ENCODE data around the gene BUD31. TPM values are rescaled to one million over a fixed set of nuclear protein-coding genes. Genes with fewer than 3 reads are reported as not detected.
A peak's percentile ranks its signal among the peaks of the same experiment; 100 is the strongest.

The BUD31 gene
- total RNA-seq, 1 experiment from 2014 or later = 104 TPM

- H3K36me3 Mint-ChIP-seq (ENCODE audit: insufficient read depth in 1 of 3, low read depth in 3 of 3) = peaks cover 50 to 90% (median 84%) of the 10 kb centered on the region in 3 experiments; a peak in 6 of 7 replicates
- H3K79me1 ChIP-seq (ENCODE audit: insufficient read depth, low read depth, low read length, poor library complexity, severe bottlenecking) = no peaks in the 10 kb centered on the region
- H3K27ac Mint-ChIP-seq = 0 out of 7 replicates have a peak overlapping the region, but pooled peaks of 2 of the 3 experiments have one; percentile 24 to 74
- peaks cover 3% of the 10 kb centered on the region for H4K20me1 ChIP-seq (ENCODE audit: control insufficient read depth, insufficient read depth, insufficient read length)
- H4K91ac ChIP-seq (ENCODE audit: insufficient read length, low read depth, low read length) = no peak overlapping the region
- no peak overlapping the region for H2BK15ac ChIP-seq (ENCODE audit: low read depth, low read length)
- no peak overlapping the region for H2BK5ac ChIP-seq (ENCODE audit: insufficient read length, low read length)
- no peak overlapping the region for H2BK20ac ChIP-seq (ENCODE audit: low read depth, low read length, poor library complexity, severe bottlenecking)
- no peak overlapping the region for H3T11ph ChIP-seq (ENCODE audit: low read length)
- no peak overlapping the region for H3K18ac ChIP-seq (ENCODE audit: insufficient read length, low read depth, low read length)
- no peak overlapping the region for H3K27ac ChIP-seq (ENCODE audit: insufficient read length, low read depth, low read length)
- no peak overlapping the region for H3K14ac ChIP-seq (ENCODE audit: insufficient read depth, low read length)
- H3K4me1 Mint-ChIP-seq = peaks cover 8% of the 10 kb centered on the region in 2 experiments
- H3K56ac ChIP-seq (ENCODE audit: insufficient read length, low read depth, low read length) = no peak overlapping the region
- H4K5ac ChIP-seq (ENCODE audit: insufficient read length, low read depth, low read length) = no peak overlapping the region
- H3K4ac ChIP-seq (ENCODE audit: low read depth, low read length) = no peak overlapping the region
- H3K27me3 Mint-ChIP-seq (ENCODE audit: low read depth) = no peaks in the 10 kb centered on the region
- no peak overlapping the region for H2AK5ac ChIP-seq (ENCODE audit: insufficient read length, low read length)
- no peaks in the 10 kb centered on the region for H3K4me1 ChIP-seq (ENCODE audit: insufficient read depth, low read length)
- no peak overlapping the region for H4K8ac ChIP-seq (replicated peaks; ENCODE audit: insufficient read length, low read depth, low read length)
- no CpG with 5 or more reads among the region's 5 CpGs for WGBS (ENCODE audit: extremely low coverage, insufficient read length, low lambda C conversion rate)
- no peak overlapping the region for H2BK12ac ChIP-seq (ENCODE audit: insufficient read length, low read depth, low read length)
- H3K27me3 ChIP-seq (ENCODE audit: insufficient read depth, low read length) = no peaks in the 10 kb centered on the region
- H3K4me2 ChIP-seq (ENCODE audit: insufficient read depth, insufficient read length, low read length) = no peak overlapping the region
- TF ChIP-seq CTCF (conservative IDR thresholded peaks at IDR 0.05) = no peak
- H2AFZ ChIP-seq (ENCODE audit: low read length) = no peak overlapping the region
- no peak for DNase-seq
- H3K9ac ChIP-seq (ENCODE audit: extremely low read depth, insufficient read length, low read length) = no peak overlapping the region
- no peak overlapping the region for H2BK120ac ChIP-seq (ENCODE audit: low read depth, low read length, poor library complexity, severe bottlenecking)
- no peaks in the 10 kb centered on the region for H3K9me3 ChIP-seq (ENCODE audit: control insufficient read depth, low read depth, low read length)
- no peaks in the 10 kb centered on the region for H3K79me2 ChIP-seq (ENCODE audit: insufficient read depth, low read length)
- no peak overlapping the region for H3K23ac ChIP-seq (ENCODE audit: insufficient read length, low read depth, low read length)
- H3K9me3 Mint-ChIP-seq = 0 out of 5 replicates have a peak, but pooled peaks cover 0 to under 1% of the 10 kb centered on the region in 2 experiments
- no peaks in the 10 kb centered on the region for H3K23me2 ChIP-seq (ENCODE audit: insufficient read length, low read depth, low read length, poor library complexity, severe bottlenecking)
- no peak overlapping the region; a peak in 1 of 5 replicates for H3K4me3 Mint-ChIP-seq
Measured at GRCh38 chr7:99420213-99420612, 11.4 kb downstream of the BUD31 start.

Data from H9 (cell line).